NCI-H526 (cell line): ENCODE measurements around the gene MEN1.
"Not testable (repeated sequence)": the region's sequence is repeated elsewhere in the genome, so short reads cannot be mapped to it uniquely, and the experiment has no call there.

Source experiments
- DNase-seq, 2 experiments: peaks; one replicate each; lab custom pipeline; 2025; lab: John Stamatoyannopoulos, UW

MEN1 gene

DNA sequence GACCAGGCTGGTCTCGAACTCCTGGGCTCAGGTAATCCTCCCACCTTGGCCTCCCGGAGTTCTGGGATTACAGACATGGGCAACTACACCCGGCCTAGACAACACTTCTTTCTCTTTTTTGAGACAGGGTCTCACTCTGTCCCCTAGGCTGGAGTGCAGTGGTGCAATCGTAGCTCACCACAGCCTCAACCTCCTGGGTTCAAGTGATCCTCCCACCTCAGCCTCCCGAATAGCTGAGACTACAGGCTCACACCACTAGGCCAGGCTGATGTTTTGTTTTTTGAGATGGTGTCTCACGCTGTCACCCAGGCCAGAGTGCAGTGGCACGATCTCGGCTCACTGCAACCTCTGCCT is 35.4 kb upstream of the MEN1 start:
- DNase-seq: not testable (repeated sequence)

- DNase-seq: no peak
Measured at GRCh38 chr11:64845129-64845775, 34.9 kb upstream of the MEN1 start.

DNA sequence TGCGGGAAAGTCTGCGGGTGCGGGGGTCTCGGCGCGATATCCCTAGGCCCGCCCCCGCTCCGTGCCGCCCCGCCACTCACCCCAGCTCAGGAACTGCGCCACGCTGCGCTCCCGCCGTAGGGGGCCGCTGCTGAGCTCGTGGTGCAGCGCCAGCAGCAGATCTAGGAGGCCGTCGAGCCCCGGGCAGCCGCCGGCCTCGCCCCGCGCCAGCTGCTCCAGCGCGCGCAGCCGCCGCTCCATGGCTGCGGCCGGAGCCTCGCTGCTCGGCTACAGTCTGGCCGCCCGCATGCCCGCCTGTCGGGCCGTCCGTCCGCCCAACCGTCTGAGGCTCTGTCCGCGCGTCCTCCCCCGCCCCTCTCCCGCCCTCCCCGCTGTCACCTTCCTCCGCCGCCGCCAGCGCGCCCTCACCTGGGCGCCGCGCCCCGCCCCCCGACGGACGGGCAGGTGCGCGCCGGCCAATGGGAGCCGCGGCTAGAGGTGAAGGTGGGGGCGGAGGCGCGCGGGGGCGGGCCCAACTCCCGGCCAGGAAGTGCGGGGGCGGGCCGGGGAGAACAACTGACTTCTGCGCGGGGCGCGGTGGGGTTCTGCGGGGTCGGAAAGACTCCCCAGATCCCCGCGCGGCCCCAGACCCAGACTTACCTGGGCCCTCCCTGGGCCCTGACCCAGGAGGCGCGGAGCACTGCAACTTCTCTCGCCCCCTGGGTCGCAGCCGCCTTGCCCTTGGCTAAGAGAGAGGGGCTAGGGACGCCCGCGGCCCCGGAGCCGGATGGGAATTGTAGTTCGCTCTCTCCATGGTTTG is 34.2 kb upstream of the MEN1 start, which contains the start of gene CDC42BPG:
Gene CDC42BPG, minus strand, starts transcription at position 324 of the 799 bp plus-strand sequence. Its CDS starts 84 bp downstream, at position 240.
- peak; percentile 68 to 97 for DNase-seq

DNA sequence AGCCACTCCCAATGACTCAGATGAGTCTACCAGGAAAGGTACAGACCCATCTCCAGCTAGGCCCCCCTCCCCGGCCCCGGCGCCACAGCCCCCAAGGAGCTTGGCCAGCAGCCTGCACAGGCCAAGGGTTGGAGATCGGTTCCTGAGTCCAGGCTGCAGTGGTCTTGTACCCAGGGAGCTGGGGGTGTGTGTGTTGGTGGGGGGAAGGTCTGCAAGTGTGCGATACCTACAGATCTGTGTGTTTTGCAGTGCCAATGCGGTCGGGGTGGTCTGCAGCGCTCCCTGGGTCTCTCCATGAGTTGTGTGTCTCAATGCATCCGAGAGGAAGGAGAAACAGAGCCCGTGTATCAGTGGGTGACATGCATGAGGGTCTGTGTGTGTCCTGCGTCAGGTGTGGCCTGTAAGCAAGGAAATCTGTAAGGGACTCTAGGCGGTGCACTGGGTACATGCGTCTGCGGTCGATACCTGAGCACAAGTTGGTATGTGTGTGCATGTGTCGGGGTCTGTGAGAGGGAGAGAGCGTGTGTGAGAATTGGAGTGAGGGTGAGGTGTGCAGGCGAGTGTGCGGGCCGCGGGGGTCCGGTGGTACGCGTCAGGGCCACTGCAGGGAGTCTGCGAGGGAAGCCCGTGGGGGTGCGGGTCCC is 33.5 kb upstream of the MEN1 start:
- peak; percentile 52 to 79 for DNase-seq

GRCh38 chr11:64842851-64843685 is 32.7 kb upstream of the MEN1 start:
- DNase-seq: peak; percentile 38 to 64

DNA sequence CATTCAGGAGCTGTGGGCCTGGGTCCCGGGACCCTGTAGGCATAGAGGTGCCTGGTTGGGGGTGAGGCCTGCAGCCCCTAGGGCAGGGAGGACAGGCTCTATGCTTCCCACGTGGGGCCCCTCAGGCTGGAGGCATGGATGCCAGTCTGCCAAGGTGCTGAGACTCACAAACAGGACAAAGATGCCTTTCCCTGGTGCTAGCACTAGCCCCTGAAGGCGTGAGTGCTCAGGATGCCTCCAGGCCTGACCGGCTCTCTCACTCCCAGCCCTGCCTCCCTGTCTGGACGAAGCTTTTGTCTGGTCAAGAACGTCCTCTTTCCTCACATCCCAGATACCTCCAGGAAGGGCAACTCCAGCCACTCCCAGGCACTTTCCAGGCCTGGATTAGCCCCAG is 32.0 kb upstream of the MEN1 start:
- DNase-seq: no peak

GRCh38 chr11:64841592-64842365 is 31.4 kb upstream of the MEN1 start:
- no peak for DNase-seq

DNA sequence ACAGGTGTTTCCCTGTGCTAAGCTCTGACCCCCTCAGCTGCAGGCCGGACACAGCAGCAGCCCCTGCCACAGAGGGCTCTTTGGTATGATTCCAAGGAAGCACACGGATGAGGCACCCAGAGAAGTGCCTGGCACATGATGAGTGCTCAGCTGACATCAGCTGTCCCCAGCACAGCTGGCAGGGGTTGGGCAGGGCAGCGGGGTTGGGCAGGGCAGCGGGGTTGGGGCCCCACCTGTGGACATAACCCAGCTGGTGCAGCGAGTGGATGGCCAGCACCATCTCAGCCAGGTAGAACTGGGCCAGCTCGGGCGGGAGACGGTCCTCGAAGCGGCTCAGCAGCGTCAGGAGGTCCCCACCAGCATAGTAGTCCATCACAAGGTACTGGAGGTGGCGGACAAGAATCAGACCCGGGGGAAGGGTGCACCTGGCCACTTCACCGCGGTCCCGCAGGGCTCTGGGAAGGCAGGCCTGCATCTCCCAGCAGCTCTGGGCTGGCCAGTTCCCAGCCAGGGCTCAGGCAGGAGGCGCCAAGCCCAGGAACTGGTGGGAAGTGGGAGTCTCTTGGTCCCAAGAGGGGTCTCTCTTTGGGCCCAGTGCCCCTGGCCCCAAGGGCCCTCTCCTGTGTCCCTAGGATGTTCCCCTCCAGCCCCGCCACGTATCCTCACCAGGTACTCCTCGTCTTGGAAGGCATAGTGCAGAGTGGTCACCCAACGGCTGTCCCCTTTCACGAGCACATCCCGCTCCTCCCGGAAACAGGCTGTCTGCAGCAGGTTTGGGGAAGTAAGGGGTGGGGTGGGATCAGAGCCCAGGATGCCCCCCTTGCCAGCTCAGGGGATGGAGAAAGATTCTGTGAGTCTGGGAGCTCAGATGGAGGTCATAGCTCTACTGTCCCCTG is 29.8 kb upstream of the MEN1 start:
- no peak for DNase-seq

DNA sequence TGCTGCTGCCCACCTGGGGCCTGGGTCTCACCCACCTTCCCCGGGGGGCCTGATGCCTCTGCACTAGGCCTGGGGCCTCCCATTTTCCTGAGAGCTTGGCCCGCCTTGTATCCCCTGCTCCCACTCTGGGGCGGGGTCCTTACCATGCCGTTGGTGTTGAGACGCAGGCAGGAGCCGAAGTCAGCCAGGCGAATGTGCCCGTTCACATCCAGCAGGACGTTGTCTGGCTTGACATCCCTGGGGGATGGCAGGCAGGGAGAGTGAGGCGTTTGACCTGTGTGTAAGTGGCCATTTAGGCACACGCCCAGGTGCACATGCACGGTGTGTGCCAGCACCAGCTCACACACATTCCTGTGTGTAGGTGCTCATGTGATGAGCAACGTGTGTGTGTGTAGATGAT is 29.0 kb upstream of the MEN1 start:
- no peak for DNase-seq

DNA sequence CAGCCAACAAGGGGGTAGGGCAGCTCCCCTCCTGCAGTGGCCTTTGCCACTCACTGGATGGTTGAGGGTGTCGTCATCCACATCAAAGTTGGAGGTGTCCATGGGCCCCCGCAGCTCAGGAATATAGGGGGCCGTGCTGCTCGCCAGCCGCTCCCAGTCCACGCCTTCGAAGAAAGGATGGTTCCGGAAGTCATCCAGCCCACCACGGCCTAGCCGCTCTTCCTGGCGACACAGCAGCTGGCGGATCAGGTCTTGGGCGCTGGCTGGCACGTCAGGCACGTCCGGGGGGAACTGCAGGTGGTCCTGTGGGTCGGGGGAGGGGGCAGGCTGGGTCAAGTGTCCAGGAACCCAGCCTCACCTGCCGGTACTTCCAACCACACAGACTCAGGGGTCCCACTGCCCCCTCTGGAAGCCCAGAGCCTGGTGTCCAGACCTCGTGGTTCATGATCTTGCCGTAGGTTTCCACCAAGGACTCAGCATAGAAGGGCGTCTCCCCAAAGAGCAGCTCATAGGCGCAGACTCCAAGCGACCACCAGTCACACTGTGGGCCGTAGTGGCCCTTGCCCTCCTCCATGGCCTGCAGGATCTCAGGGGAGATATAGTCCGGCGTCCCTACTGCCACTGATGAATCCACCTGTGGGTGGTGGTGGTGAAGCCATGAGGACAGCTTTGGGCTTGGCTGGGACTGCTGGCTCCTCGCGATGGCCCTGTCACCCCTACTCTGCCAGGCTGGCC is 28.4 kb upstream of the MEN1 start:
- DNase-seq: no peak

DNA sequence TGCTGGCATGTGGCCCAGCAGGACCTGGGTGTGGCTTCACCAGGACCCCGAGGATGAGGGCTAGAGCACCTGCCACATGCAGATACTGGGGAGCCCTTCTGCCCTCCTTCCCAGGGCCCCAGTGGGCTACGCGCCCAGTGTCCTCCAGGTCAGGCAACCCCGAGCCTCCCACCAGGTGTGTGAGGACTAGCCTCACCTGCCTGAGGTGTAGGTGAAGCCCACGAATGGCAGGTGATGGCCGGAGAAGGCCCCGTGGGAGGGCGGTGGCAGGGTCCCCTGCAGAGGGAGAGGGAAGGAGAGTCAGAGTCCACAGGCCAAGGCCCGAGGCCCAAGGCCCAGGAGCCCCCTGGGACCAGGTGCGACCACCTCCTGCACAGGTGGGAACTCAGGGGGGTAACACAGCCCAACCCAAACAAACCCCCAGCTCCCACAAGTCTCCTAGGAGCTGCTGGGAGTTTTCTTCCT is 27.6 kb upstream of the MEN1 start:
- no peak for DNase-seq

DNA sequence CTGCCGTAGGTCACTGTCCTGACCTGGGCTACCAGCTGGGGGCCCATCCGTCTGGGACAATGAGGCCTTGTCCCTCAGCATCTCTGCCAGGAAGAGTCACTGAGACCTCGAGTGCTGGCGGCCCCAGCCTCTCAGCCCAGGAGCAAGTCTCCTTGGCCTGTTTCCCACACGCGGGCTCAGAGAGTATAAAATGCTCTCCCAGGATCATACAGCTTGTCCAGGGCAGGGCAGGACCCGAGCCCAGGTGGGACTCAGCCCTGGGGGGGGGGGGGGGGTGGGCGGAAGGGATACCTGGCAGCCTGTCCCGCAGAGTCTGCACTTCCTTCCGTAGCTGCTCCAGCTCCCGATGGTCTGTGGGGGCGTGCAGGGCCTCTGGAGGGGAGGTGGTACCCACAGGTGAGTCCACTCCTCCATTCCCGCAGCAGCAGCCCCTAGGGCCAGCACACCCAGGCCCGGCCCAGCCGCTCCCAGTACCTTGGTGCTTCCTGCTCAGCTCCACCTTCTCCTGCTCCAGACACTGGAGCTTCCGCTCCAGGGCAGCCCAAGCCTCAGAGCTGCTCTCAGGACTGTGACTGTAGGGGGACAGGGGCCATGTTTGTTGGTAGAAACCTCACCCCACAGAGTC is 26.2 kb upstream of the MEN1 start:
- DNase-seq: no peak

DNA sequence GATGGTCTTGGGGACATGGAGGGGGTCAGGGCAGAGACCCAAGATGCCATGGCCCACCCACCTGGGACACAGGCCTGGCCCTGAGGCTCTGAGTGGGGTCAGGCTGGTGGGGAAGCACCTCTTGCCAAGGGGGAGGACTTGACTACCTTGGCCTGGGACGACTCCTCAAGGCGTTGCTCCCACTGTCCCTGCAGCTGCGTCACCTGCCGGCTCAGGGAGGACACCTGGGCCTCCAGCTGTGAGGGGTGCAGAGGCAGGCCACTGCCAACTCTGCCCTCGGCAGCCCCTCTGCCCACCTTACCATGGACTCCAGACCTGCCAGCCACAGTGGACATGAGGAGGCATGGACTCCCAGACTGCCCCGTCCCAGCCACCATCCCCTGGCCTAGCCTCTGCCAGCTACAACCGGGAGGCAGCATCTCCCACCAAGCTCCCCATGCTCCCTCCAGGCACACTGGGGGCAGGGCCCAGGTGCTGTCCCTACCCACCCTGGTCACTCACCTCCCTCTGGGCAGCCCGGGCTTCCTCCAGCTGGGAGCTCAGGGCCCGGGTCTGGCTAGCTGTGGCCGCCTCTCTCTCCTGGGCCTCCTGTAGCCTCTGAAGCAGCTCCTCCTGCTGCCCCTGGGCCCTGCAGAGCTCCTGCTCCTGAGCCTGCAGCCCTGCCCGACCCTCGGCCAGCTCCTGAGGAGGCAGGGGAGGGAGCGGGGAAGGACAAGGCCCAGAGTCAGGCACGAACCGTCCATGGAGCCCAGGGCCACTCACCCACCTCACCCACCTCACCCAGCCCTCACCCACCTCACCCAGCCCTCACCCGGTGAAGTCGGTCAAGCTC is 25.5 kb upstream of the MEN1 start:
- DNase-seq: no peak

DNA sequence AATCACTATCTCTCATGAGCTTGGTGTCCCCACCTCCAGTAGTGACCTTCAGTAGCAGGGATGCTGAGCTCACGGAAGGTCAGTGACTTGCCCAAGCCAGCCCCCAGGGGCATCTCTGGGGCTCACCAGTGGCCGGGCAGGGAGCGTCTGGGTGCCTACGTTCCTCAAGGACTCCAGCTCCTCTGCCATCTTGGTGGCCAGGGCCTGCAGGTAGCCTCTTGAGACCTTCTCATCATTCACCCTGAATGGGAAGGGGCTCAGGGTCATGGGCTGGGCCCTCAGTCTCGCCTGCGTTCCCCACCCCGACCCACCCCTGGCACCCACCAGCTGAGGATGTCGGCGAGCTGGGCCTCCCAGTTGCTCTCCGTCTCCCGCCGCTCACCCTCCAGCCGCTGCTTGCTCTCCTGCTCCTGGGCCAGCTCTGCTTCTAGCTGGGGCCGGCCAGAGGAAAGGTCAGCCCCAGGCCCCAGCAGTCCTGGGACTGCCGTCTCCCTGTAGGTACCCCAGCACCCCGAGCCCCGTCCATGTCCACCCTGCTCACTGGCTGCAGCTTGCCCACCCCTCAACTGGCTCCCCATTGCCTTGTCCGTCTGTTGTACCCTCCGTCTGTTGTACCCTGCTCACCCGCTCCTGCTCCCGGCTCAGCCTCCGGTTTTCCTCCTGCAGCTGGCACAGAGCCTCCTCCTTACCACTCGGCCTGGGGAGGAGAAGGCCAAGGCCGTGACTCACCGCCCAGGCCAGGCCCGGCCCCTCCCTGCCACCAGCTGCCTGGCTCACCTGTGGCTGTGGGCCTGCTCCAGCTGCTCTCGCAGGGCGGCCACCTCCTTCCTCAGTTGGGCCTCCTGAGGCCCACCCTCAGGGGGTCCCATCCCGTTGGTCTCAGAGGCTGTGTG is 24.6 kb upstream of the MEN1 start:
- DNase-seq: no peak

DNA sequence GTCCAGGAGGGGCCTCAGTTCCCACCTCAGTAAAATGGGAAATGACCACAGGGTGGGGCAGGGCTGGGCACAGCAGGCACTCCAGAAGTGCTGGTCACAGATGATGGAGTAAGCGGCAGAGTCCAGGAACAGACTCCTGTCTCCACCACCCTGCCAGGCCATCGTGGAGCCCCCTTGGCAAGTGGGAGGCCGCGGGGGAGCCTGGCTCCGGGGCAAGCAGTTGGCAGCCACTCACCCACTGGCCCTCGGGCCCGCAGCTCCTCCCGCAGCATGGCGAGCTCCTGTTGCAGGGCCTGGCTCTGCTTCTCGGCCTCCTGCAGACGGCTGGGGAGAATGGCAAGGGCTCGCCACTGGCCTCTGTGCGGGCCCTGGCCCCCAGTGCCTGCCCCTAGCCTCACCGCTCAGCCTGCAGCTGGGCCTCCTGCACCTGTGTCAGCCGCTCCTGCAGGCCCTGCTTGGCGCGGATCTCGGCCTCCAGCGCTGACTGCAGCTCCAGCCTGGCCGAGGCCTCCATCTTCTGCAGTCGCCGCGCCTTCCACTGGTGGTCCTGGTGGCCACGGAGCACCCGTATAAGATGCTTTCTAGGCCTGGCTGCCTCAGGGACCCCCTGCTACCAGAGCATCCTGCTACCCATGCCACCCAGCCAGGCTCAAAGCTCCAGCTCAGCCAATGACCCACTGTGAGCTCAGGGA is 23.8 kb upstream of the MEN1 start:
- no peak for DNase-seq

DNA sequence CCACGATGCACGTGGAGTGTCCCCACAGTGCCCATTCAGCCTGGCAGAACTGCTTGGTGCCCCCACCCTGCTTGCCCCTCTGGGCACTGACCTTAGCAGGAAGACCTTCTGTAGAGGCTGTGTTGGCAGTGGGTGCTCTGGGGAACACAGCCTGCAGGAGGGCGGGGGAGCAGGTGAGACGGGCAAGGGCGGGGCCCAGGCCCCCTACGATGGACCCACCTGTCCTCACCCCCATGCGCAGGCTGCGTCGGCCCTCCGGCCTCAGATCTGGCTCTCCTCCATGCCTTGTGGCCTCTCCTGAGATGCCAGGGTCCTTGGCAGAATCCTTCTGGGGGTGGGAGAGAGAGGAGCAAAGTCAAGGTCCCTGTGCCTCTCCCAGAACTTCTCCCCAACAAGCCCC is 23.2 kb upstream of the MEN1 start:
- DNase-seq: no peak

DNA sequence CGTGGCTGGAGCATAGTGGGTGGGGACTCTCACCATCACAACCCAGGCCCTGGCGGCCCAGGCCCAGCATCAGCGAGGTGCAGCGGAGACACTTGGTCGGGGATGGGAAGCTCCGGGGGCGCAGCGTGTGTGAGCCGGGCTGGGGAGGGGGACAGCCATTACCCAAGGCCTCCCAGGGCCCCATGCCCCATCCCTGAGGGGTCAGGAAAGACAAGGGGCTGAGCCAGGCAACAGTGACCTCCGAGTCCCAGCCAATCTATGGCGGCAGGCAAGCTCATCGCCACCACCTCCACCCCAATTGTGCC is 22.8 kb upstream of the MEN1 start:
- no peak for DNase-seq
